ENCODE measurements around the gene PTPN4.

Gene PTPN4

GRCh38 chr2:119937680-119938079 is 178.0 kb downstream of the PTPN4 start:
- TF ChIP-seq ZBTB7A (IDR thresholded peaks at IDR 0.05; ENCODE audit: low read depth) (no peak), TEAD4 (IDR thresholded peaks at IDR 0.05) (no peak), CREB1 (IDR thresholded peaks at IDR 0.05; ENCODE audit: low read depth) (no peak), NFIC (IDR thresholded peaks at IDR 0.05) (no peak), TCF12 (IDR thresholded peaks at IDR 0.05; ENCODE audit: low read depth) (no peak), REST (IDR thresholded peaks at IDR 0.05; ENCODE audit: low read depth) (no peak), YY1 (IDR thresholded peaks at IDR 0.05; ENCODE audit: low read depth) (no peak), EP300 (IDR thresholded peaks at IDR 0.05; ENCODE audit: borderline replicate concordance) (no peak), TAF1 (IDR thresholded peaks at IDR 0.05; ENCODE audit: low read depth) (no peak), CEBPB (IDR thresholded peaks at IDR 0.05) (no peak), EGR1 (IDR thresholded peaks at IDR 0.05) (no peak)

GRCh38 chr2:119939915-119940314 is 180.2 kb downstream of the PTPN4 start:
- TF ChIP-seq RAD21 (IDR thresholded peaks at IDR 0.05; ENCODE audit: low read depth) (no peak), TCF12 (IDR thresholded peaks at IDR 0.05; ENCODE audit: low read depth) (no peak), NFIC (IDR thresholded peaks at IDR 0.05) (no peak), REST (IDR thresholded peaks at IDR 0.05; ENCODE audit: low read depth) (no peak), YY1 (IDR thresholded peaks at IDR 0.05; ENCODE audit: low read depth) (no peak), FOXM1 (IDR thresholded peaks at IDR 0.05; ENCODE audit: borderline replicate concordance, low read depth) (no peak), EGR1 (IDR thresholded peaks at IDR 0.05) (no peak), MAX (IDR thresholded peaks at IDR 0.05) (no peak), ZBTB7A (IDR thresholded peaks at IDR 0.05; ENCODE audit: low read depth) (no peak)

GRCh38 chr2:119940856-119941255 is 181.1 kb downstream of the PTPN4 start:
- TF ChIP-seq CREB1 (IDR thresholded peaks at IDR 0.05; ENCODE audit: low read depth) (no peak), EGR1 (IDR thresholded peaks at IDR 0.05) (no peak), TCF12 (IDR thresholded peaks at IDR 0.05; ENCODE audit: low read depth) (no peak), REST (IDR thresholded peaks at IDR 0.05; ENCODE audit: low read depth) (no peak), YY1 (IDR thresholded peaks at IDR 0.05; ENCODE audit: low read depth) (no peak), FOXM1 (IDR thresholded peaks at IDR 0.05; ENCODE audit: borderline replicate concordance, low read depth) (no peak)

- TF ChIP-seq TCF12 (IDR thresholded peaks at IDR 0.05; ENCODE audit: low read depth) (no peak), ZBTB7A (IDR thresholded peaks at IDR 0.05; ENCODE audit: low read depth) (no peak), YY1 (IDR thresholded peaks at IDR 0.05; ENCODE audit: low read depth) (no peak), FOXM1 (IDR thresholded peaks at IDR 0.05; ENCODE audit: borderline replicate concordance, low read depth) (no peak), TEAD4 (IDR thresholded peaks at IDR 0.05) (no peak), RAD21 (IDR thresholded peaks at IDR 0.05; ENCODE audit: low read depth) (no peak), EGR1 (IDR thresholded peaks at IDR 0.05) (no peak), MAX (IDR thresholded peaks at IDR 0.05) (no peak), REST (IDR thresholded peaks at IDR 0.05; ENCODE audit: low read depth) (no peak), EP300 (IDR thresholded peaks at IDR 0.05; ENCODE audit: borderline replicate concordance) (no peak), TAF1 (IDR thresholded peaks at IDR 0.05; ENCODE audit: low read depth) (no peak), CREB1 (IDR thresholded peaks at IDR 0.05; ENCODE audit: low read depth) (no peak), NFIC (IDR thresholded peaks at IDR 0.05) (no peak), USF1 (IDR thresholded peaks at IDR 0.05) (no peak), CEBPB (IDR thresholded peaks at IDR 0.05) (no peak)
Measured at GRCh38 chr2:119941388-119941787, 181.7 kb downstream of the PTPN4 start.
